H9 (cell line): ENCODE measurements around the gene COL8A2. TPM values are rescaled to one million over a fixed set of nuclear protein-coding genes. Genes with fewer than 3 reads are reported as not detected.

Source experiments
- DNase-seq: peaks from one replicate; pipeline ENCODE4 v3.0.0-alpha.2; 2017
- H2AFZ ChIP-seq: one replicate; pipeline ENCODE4 v1.6.1; 2013; ENCODE audit warnings: mild to moderate bottlenecking, low read length, control low read depth, moderate library complexity
- H2AK5ac ChIP-seq: 2 replicates; pipeline ENCODE4 v1.6.1; 2013; ENCODE audit warnings: low read length, control low read depth, mixed read lengths; ENCODE audit not compliant: insufficient read length
- H2BK120ac ChIP-seq: one replicate; pipeline ENCODE4 v1.6.1; 2013; ENCODE audit warnings: low read depth, mild to moderate bottlenecking, low read length, control low read depth, inconsistent platforms; ENCODE audit not compliant: poor library complexity, severe bottlenecking
- H2BK12ac ChIP-seq: 2 replicates; pipeline ENCODE4 v1.6.1; 2013; ENCODE audit warnings: low read length, control low read depth, mixed read lengths, low read depth; ENCODE audit not compliant: insufficient read length
- H2BK15ac ChIP-seq: 2 replicates; pipeline ENCODE4 v1.6.1; 2013; ENCODE audit warnings: low read depth, low read length, control low read depth
- H2BK20ac ChIP-seq: one replicate; pipeline ENCODE4 v1.6.1; 2013; ENCODE audit warnings: low read depth, mild to moderate bottlenecking, low read length, control low read depth, inconsistent platforms; ENCODE audit not compliant: poor library complexity, severe bottlenecking
- H2BK5ac ChIP-seq: 2 replicates; pipeline ENCODE4 v1.6.1; 2013; ENCODE audit warnings: low read length, control low read depth, mixed read lengths; ENCODE audit not compliant: insufficient read length
- H3K14ac ChIP-seq: 2 replicates; pipeline ENCODE4 v1.6.1; 2013; ENCODE audit warnings: low read length, control low read depth; ENCODE audit not compliant: insufficient read depth
- H3K18ac ChIP-seq: 2 replicates; pipeline ENCODE4 v1.6.1; 2013; ENCODE audit warnings: low read depth, mild to moderate bottlenecking, mixed read lengths, low read length, control low read depth; ENCODE audit not compliant: insufficient read length
- H3K23ac ChIP-seq: 2 replicates; pipeline ENCODE4 v1.6.1; 2013; ENCODE audit warnings: low read length, control low read depth, mixed read lengths, low read depth; ENCODE audit not compliant: insufficient read length
- H3K23me2 ChIP-seq: 2 replicates; pipeline ENCODE4 v1.6.1; 2013; ENCODE audit warnings: low read depth, mild to moderate bottlenecking, mixed read lengths, low read length, control low read depth; ENCODE audit not compliant: insufficient read length, poor library complexity, severe bottlenecking
- H3K27ac ChIP-seq: 2 replicates; pipeline ENCODE4 v1.5.1; 2013; ENCODE audit warnings: low read length, control low read depth, mixed read lengths, low read depth; ENCODE audit not compliant: insufficient read length
- H3K27me3 ChIP-seq: 2 replicates; pipeline ENCODE4 v1.6.1; 2013; ENCODE audit warnings: low read length, control low read depth, inconsistent platforms; ENCODE audit not compliant: insufficient read depth
- H3K4ac ChIP-seq: 2 replicates; pipeline ENCODE4 v1.6.1; 2013; ENCODE audit warnings: low read depth, mild to moderate bottlenecking, control low read depth, inconsistent platforms, low read length, moderate library complexity
- H3K4me1 ChIP-seq: 2 replicates; pipeline ENCODE4 v1.6.1; 2013; ENCODE audit warnings: low read length, control low read depth, inconsistent platforms; ENCODE audit not compliant: insufficient read depth
- H3K4me2 ChIP-seq: 2 replicates; pipeline ENCODE4 v1.6.1; 2013; ENCODE audit warnings: low read length, control low read depth, mixed read lengths; ENCODE audit not compliant: insufficient read length, insufficient read depth
- H3K56ac ChIP-seq: 2 replicates; pipeline ENCODE4 v1.6.1; 2013; ENCODE audit warnings: low read depth, mild to moderate bottlenecking, mixed read lengths, low read length, control low read depth; ENCODE audit not compliant: insufficient read length
- H3K79me1 ChIP-seq: 2 replicates; pipeline ENCODE4 v1.6.1; 2013; ENCODE audit warnings: low read depth, mild to moderate bottlenecking, moderate library complexity, low read length, control low read depth, inconsistent platforms; ENCODE audit not compliant: insufficient read depth, poor library complexity, severe bottlenecking
- H3K79me2 ChIP-seq: 2 replicates; pipeline ENCODE4 v1.6.1; 2013; ENCODE audit warnings: low read length, control low read depth, inconsistent platforms; ENCODE audit not compliant: insufficient read depth
- H3K9ac ChIP-seq: 2 replicates; pipeline ENCODE4 v1.6.1; 2013; ENCODE audit warnings: low read length, control low read depth, mixed read lengths; ENCODE audit not compliant: insufficient read length; ENCODE audit errors: extremely low read depth
- H3K9me3 ChIP-seq: one replicate; pipeline ENCODE4 v1.6.1; 2013; ENCODE audit warnings: low read depth, low read length, inconsistent platforms; ENCODE audit not compliant: control insufficient read depth
- H3T11ph ChIP-seq: one replicate; pipeline ENCODE4 v1.6.1; 2013; ENCODE audit warnings: mild to moderate bottlenecking, low read length, control low read depth, inconsistent platforms
- H4K20me1 ChIP-seq: one replicate; pipeline ENCODE4 v1.6.1; 2013; ENCODE audit not compliant: control insufficient read depth, insufficient read length, insufficient read depth
- H4K5ac ChIP-seq: 2 replicates; pipeline ENCODE4 v1.6.1; 2013; ENCODE audit warnings: low read depth, mild to moderate bottlenecking, mixed read lengths, low read length, control low read depth; ENCODE audit not compliant: insufficient read length
- H4K8ac ChIP-seq: replicated peaks from 2 replicates; pipeline ENCODE4 v1.6.1; 2013; ENCODE audit warnings: low read length, control low read depth, mixed read lengths, low read depth; ENCODE audit not compliant: insufficient read length
- H4K91ac ChIP-seq: 2 replicates; pipeline ENCODE4 v1.6.1; 2013; ENCODE audit warnings: low read depth, mild to moderate bottlenecking, moderate library complexity, mixed read lengths, low read length, control low read depth; ENCODE audit not compliant: insufficient read length
- H3K27ac Mint-ChIP-seq, 3 experiments: 2 replicates in 2 of 3; 3 replicates in 1 of 3; pipeline ENCODE4 v1.8.0; 2020 to 2021; ENCODE audit warnings: mixed read lengths in 3 of 3, mild to moderate bottlenecking in 1 of 3, moderate library complexity in 1 of 3
- H3K27me3 Mint-ChIP-seq: 2 replicates; pipeline ENCODE4 v1.8.0; 2021; ENCODE audit warnings: low read depth, mild to moderate bottlenecking, moderate library complexity, mixed read lengths
- H3K36me3 Mint-ChIP-seq, 3 experiments: 2 replicates in 2 of 3; 3 replicates in 1 of 3; pipeline ENCODE4 v1.8.0; 2020 to 2021; ENCODE audit warnings: low read depth in 3 of 3, mixed read lengths in 3 of 3; ENCODE audit not compliant: insufficient read depth in 1 of 3
- H3K4me1 Mint-ChIP-seq, 2 experiments: 2 replicates each; pipeline ENCODE4 v1.8.0; 2020; ENCODE audit warnings: mixed read lengths in 2 of 2
- H3K4me3 Mint-ChIP-seq, 2 experiments: 2 replicates in 1 of 2; 3 replicates in 1 of 2; pipeline ENCODE4 v1.8.0; 2020 to 2021; ENCODE audit warnings: mild to moderate bottlenecking in 2 of 2, mixed read lengths in 2 of 2, moderate library complexity in 1 of 2
- H3K9me3 Mint-ChIP-seq, 2 experiments: 2 replicates in 1 of 2; 3 replicates in 1 of 2; pipeline ENCODE4 v1.8.0; 2020; ENCODE audit warnings: mild to moderate bottlenecking in 2 of 2, mixed read lengths in 2 of 2, moderate library complexity in 1 of 2
- WGBS: extraction: QIAGEN DNeasy Blood & Tissue Kit; methylation state at CpG from one replicate; pipeline ENCODE4 v1.1.7; 2013; ENCODE audit warnings: missing lambda C conversion rate, low lambda C conversion rate, mixed read lengths; ENCODE audit not compliant: insufficient read length; ENCODE audit errors: extremely low coverage; 5-methylcytosine and 5-hydroxymethylcytosine counted together
- total RNA-seq: library from RNA; stranded (reverse); gene quantifications from 2 replicates; pipeline ENCODE4 v1.2.1, GENCODE V29; 2021
- TF ChIP-seq, protein P1 (sequence below): fragments of 200-600 bp; sonication (generic); conservative IDR thresholded peaks from 3 replicates; pipeline ENCODE4 v1.8.0; 2021; ENCODE audit warnings: antibody characterized with exemption, mild to moderate bottlenecking

Gene COL8A2
- total RNA-seq, 1 experiment from 2014 or later = 1.5 TPM

DNA sequence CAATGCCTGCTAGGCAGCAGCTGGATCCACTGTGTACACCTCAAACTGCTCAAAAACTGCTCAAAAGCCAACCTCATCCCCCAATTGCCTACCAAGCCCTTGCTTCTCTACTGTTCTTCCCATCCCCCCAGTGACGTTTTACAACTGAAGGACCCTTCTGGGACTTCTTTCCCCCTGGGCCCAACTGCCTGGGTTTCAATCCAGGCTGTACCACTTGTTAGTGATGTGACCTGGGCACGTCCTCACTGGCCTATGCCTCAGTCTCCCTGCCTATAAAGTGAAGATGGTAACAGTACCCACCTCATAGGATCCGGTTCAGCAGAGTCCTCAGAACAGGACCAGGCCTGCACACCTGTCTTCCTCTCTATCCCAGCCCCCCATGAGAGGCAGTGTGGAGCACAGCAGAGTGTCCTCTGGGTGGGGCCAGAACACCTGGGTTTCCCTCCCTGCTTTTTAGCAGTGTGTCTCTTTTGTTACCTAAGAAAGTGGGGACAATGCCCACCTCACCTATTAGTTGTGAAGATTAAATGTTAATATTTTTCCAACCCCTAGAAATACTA lies 43.0 kb downstream of the COL8A2 start:
- Mint-ChIP-seq H3K4me1 (peaks cover 11 to 17% of the 10 kb centered on the region in 2 experiments), H3K27ac (no peak overlapping the region), H3K36me3 (no peaks in the 10 kb centered on the region), H3K4me3 (no peak overlapping the region), H3K27me3 (peaks cover 14% of the 10 kb centered on the region), H3K9me3 (no peaks in the 10 kb centered on the region)
- Histone ChIP-seq H4K91ac (no peak overlapping the region), H2AFZ (no peak overlapping the region), H3K4ac (no peak overlapping the region), H3K4me2 (no peak overlapping the region), H4K5ac (no peak overlapping the region), H3K18ac (no peak overlapping the region), H3K4me1 (no peaks in the 10 kb centered on the region), H2AK5ac (no peak overlapping the region), H2BK5ac (no peak overlapping the region), H3K14ac (no peak overlapping the region), H3K9ac (no peak overlapping the region), H3K27ac (no peak overlapping the region), H2BK12ac (no peak overlapping the region), H3K79me1 (no peaks in the 10 kb centered on the region), H4K20me1 (no peaks in the 10 kb centered on the region), H2BK15ac (no peak overlapping the region), H3K27me3 (no peaks in the 10 kb centered on the region), H3K23me2 (peaks cover 8% of the 10 kb centered on the region), H3T11ph (no peak overlapping the region), H3K79me2 (no peaks in the 10 kb centered on the region), H3K23ac (no peak overlapping the region), H3K56ac (no peak overlapping the region), H2BK20ac (no peak overlapping the region), H3K9me3 (no peaks in the 10 kb centered on the region), H2BK120ac (no peak overlapping the region), H4K8ac (no peak overlapping the region)
- TF ChIP-seq, protein P1, sequence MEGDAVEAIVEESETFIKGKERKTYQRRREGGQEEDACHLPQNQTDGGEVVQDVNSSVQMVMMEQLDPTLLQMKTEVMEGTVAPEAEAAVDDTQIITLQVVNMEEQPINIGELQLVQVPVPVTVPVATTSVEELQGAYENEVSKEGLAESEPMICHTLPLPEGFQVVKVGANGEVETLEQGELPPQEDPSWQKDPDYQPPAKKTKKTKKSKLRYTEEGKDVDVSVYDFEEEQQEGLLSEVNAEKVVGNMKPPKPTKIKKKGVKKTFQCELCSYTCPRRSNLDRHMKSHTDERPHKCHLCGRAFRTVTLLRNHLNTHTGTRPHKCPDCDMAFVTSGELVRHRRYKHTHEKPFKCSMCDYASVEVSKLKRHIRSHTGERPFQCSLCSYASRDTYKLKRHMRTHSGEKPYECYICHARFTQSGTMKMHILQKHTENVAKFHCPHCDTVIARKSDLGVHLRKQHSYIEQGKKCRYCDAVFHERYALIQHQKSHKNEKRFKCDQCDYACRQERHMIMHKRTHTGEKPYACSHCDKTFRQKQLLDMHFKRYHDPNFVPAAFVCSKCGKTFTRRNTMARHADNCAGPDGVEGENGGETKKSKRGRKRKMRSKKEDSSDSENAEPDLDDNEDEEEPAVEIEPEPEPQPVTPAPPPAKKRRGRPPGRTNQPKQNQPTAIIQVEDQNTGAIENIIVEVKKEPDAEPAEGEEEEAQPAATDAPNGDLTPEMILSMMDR = no peak
- WGBS = no CpG with 5 or more reads among the region's 3 CpGs
- DNase-seq = no peak
